DMS 273 (cell line): Measurements from ENCODE around the gene NDUFAF4.

Source experiments
- DNase-seq: peaks from one replicate; lab custom pipeline; 2025; ENCODE audit not compliant: unreplicated experiment; lab: John Stamatoyannopoulos, UW

The NDUFAF4 gene

DNA sequence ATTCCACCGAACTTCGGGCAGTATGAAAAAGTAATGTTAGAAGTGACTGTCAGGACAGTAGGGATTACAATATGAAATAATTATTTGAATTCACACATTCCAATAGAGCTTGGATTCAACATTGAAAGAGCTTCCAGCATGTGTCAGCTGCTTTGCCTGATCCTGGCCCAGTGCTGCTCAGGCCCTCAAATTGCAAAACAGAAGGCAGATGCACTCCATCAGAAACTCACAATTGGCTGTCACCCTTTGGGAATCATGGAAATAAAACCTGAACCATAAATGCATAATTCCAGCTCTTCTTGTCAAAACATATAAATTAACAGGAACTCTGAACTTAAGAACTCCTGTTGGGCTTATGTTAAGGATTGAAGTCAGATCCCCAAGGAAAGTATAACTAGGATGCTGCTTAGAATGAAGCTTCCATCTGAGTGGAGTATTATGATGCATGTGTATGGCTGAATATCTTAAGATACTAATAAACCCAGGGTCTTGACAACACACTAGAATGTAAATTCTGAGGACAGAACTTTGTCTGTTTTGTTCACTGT is 1.8 kb upstream of the NDUFAF4 start:
- DNase-seq, result peak; percentile 9

DNA sequence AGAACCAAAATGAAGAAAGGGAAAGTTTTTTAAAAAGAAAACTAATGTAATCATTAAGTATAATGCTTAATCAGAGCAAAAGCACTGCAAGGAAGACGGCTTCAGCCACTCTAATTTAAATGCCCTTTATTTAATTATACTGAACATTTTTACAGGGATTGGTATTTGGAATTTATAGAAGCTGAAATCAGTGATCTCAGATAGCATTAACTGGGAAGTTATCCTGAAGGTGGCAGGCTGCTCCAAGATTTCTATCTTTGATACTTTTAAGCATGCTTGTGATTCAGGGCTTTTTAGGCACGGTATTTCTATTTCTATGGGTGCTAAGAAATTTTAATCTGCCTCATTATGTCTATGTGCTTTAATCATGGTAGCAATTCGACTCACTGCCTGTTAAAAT is 1.3 kb upstream of the NDUFAF4 start:
- peak; percentile 81 for DNase-seq

DNA sequence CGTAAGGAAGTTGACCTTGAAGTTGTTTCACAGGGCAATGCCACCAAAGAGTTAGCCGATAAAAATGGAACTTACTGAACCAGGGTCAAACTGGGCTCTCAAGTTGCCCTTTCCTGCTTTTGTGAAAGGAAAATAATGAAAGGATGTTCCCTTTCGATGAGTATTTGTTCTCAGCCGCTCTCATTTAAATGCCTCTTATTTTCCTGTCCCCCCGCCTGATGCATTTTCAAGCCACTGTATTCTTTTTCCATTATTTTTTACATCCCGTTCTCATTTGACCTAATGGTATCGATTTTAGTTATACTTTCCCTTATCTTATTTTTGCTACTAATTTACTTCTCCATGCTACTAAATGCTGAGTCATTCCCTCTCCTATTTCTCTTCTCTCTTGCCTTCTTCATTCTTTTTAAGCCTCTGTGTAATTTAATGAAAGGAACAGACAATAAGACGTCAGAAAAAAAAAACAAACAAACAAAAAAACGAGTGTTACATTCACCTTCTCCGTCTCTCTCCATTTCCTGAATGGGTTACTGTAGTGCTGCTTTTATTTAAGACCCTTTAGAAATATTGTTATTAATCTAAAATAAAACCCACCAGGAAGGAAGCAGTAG is 655 bp upstream of the NDUFAF4 start:
- peak; percentile 46 for DNase-seq

DNA sequence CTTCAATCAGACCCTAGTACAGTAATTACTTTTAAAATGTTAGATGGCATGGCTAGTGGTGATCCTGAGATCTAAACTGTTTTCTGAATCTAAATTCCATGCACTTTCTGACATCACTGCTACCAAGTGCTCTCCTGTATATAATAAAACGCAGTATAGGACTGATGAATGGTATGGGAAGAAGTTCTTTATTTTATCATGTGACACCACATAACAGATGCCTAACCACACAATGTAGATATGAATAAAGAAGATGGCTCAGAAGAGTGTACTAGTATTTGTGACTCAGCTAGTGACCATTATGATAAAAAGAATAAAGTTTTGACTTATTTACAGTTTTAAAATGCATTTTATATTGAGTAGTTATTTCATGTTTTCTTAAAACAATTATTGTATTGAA is 8.5 kb downstream of the NDUFAF4 start:
- DNase-seq, result no peak

DNA sequence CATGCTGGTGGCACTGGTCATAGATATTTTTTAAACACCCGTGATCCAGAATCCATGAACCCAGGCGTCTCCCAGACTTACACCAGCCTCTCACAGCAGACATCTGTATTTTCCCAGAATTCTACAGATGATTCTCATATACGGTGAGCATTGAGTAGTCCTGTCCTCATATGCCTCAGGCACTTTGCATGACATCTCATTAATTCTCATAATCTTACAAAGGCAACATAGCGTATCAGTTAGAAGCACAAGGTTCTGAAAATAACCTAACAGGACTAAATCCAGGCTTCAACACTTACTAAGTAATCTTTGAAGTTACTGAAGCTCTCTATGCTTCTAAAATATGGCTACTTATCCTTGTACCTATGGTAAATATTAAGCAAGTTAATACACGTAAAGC is 8.9 kb downstream of the NDUFAF4 start:
- no peak for DNase-seq

DNA sequence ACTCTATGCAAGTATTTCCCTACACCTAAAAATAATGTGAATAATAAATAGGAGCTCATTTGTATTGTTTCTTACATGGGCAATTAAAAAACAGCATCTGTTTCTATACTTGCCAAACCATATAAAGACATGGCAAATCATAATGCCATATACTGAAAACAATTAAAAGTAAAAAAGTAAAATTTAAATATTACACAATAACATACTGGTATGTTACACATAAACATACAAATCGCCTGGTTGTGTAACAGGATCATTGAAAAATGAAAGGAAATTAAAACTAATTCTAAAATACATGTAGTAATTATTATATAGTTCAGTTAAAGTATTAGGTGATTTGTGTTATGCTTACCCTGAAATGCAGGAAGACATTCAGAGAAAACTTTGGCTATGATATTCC is 11.2 kb downstream of the NDUFAF4 start:
- no peak for DNase-seq

DNA sequence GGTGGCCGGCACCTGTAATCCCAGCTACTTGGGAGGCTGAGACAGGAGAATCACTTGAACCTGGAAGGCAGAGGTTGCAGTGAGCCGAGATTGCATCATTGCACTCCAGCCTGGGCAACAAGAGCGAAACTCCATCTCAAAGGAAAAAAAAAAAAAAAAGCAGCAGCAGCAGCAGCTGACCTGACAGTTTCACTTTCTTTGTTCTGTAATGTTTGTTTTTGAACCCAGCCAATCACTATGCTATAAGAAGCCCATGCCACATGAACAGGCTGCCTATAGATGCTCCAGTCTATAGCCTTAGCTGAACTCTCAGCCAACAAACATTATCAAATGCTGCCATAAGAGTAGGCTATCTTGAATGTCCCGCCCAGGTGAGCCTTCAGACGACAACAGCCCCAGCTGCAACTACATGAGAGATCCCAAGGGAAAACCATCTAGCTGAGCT is 12.5 kb downstream of the NDUFAF4 start:
- peak; percentile 15 for DNase-seq

DNA sequence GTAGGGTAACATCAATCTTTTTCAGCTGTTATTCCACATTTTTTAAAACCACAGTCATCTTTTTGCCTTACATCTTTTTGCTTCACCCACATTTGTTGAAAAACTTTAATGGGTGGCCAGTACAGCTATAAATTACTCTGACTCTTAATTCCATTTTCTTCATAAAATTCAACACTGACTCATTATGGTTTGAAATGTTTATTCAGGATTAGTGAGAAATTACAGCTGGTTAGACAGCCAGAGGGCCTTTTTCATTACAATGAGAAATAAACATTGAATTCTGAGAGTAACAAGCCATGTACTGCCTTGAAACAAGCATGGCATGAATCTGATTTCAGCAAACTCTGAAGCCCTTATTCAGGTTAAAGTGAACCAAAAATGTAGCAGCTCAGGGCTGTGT is 19.5 kb downstream of the NDUFAF4 start:
- DNase-seq, result no peak

DNA sequence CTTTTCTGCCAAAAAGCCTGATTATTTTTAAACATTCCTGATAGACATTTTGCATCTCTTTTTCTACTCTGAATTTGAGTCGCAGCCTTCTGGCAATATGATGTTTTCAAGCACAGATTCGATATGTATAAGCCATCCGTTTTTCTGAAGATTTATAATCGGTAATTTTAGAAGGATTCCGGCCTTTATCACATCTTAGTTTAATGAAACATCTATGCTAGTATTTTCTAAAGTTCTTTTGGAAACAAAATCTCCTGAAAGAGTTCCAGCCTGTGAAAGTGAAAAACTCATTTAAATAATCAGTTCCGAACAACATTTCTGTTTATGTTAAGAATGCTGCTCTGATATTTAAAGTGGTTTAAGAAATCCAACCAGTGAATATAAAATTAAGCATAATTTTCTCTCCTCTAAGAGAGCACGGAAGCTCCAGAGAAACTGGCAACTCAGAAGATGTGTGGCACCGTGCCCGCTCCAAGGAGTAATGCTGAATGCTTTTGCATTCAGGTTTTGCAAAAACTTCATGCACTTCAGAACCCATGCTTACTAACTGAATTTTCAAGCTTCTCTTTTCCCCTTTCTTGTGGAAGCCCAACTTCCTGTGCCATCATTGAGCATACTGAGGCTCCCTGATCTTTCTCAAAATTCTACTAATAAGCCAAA is 20.7 kb downstream of the NDUFAF4 start:
- no peak for DNase-seq

DNA sequence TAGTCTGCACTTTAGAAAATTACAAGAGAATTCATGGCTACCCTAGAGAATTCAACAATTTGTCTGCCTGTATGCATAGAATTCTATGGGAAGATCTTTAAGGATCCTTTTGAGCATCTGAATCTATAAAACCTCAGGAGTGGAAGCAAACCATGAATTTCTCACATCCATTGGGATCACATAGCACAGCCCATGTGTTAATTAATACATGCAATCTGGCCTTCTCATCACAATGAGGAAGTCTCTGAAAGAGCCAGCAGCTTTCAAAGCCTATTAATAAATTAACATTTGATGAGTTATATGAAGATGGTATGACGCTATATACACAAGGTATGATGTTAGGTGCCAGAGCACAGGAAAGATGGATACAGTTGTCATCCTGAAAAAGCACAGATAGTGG is 24.7 kb downstream of the NDUFAF4 start:
- peak; percentile 42 for DNase-seq

DNA sequence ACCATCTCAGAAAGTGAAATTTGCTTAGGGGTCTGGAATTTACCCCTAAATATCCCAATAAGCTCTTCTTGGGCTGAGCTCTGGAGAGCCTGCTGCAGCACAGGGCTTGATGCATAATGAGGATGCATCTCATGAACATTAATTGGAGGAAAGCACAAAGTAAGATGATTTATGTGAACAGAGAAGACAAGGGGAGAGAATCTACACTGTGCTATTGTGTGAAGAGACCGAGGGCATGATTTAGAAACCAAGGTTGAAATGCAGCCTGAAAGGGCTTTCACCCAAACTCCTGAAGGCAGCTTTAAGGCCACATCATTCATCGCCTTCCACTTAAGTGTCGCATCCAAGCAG is 32.7 kb downstream of the NDUFAF4 start:
- no peak for DNase-seq

DNA sequence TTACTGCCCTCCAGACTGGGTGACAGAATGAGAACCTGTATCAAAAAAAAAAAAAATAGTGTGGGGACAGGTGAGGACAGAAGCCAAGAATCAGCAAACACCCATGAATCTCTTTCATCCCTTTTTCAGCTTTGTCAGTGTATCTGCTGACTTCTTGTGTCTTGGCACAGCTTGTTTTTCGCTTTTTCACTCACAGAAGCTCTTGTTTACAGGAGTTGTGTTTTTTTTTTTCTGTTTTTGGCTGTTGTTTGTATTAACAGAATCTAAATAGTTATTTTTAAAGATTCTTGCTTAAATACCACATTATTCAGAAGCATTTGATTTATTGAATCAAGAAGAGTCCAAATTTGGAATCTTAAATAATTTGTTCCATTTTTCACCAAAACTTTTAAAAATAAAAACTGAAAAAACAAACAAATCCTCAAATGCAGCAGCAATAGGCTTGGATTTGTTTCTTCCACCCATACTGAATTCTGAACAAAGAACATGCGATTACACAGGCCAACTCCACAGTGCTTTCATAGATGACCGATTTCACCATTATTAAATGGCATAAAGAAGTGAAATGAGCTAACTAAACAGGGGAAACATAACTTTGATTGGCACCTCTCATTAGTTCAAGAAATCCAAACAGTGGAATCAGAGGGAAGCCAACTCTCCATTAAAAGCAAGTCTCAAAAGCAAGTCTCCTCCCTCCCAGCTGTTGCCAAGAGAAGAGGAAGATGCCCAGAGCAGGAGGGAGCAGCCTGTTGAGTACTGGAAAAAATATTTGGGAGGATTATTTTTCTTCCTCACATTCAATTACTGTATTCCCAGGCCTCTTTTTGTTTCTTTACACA is 33.3 kb downstream of the NDUFAF4 start:
- peak; percentile 84 for DNase-seq

DNA sequence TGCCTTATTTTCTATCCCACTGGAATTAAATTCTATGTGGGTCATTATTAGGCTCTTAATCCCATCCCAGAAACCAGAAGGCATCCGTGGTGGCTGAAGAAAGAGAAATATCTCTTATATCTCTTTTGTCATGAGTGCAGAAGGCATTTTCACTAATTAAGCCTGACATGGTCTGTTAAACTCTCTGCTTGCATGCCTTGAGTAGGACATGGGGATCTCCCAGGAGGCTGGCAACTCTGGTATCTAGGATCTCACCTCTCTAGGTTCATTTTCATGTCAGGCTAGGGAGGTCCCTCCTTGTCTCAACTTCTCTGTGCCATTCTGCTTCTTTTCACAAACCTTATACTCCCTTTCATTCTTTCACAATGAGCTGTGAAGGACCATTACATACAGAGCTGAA is 35.1 kb downstream of the NDUFAF4 start:
- peak; percentile 44 for DNase-seq

DNA sequence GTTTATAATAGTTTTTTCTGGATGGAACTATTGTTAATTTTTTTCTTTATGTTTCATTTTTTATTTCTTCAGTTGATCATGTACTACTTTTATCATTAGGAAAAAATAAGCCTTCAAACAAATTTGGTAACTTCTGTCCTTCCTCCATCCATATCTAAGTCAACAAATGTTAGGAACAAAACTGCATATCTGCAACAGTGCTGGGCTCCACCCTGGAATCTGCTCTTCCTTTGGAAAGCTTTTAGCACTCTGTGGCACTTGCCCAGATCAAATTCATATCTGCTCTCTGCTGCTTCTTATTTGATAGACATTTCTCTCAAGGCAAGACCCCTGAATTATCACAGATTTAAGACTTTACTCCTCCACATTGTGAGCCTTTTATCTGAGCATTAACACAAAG is 36.1 kb downstream of the NDUFAF4 start:
- DNase-seq, result no peak

DNA sequence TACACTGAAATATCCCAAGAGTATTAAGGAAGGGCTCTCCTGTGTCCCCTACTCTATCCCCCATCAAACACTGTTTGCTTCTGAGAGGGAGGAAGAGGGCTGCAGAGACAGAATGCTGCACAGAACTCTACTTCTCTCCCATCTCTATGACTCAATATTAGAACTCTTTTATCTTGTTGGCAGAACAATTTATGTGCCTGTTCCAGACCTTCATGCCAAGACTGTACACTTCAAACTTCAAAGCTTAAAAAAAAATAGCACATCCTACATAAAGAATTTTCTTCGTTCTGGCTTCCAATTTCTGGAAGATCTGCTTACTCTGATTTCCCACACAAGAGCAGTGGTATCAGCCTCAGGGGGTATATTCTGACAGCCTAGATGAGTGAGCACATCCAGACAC is 40.8 kb downstream of the NDUFAF4 start:
- DNase-seq, result no peak

DNA sequence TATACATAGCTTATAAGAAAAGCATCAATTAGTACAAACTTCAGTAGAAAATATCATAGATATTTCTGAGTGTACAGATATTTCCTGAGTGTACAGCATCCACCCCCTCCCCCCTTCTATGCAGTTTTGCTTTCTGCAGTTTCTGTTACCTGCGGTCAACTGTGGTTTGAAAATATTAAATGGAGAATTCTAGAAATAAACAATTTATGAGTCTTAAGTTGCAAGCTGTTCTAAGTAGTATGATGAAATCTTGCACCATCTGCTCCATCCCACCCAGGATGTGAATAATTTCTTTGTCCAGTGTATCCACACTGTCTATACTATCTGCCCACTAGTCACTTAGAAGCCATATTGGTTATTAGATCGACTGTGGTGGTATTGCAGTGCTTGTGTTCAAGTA is 44.6 kb downstream of the NDUFAF4 start:
- no peak for DNase-seq

DNA sequence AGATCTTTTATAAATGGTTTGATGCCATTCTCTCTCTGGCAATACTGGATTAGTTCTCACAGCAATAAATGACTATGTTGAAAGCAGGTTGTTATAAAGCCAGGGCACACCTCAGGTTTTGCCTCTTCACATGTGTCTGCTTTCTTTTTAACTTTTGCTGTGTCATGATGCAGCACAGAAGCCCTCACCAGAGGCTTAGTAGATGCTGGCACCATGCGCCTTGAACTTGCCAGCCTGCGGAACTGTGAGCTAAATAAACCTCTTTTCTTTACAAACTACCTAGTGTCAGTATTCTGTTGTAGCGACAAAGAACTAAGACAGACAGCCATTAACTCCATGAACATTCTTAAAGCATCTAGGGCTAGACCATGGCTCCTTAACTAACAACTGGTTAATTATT is 45.1 kb downstream of the NDUFAF4 start:
- no peak for DNase-seq

DNA sequence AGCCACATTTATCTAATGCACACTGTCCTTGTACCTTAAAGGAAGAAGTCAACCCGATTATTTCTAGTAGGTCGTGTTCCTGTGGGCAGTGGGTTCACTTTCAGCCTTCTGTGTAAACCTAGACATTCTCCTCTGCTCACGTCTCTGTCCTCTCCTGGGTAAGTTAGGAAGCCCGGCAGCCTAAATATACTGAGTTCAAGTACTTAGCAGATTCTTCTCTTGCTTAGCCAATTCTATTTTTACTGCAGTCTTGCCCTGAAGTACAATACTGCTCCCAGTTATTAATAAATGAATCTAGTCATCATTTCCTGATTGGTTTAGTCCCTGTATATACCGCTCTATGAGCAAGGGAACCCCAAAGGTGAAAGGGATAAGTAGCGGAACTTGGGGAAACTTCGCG is 45.8 kb downstream of the NDUFAF4 start:
- DNase-seq, result no peak

DNA sequence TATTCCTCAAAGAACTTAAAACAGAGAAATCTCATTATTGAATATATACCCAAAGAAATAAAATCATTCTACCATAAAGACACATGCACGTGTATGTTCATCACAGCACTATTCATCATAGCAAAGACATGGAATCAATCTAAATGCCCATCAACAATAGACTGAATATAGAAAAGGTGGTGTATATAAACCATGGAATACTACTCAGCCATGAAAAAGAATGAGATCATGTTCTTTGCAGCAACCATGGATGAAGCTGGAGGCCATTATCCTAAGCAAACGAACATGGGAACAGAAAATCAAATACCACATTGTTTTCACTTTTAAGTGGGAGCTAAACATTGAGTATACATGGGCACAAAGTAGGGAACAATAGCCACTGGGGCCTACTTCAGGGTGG is 48.1 kb downstream of the NDUFAF4 start:
- DNase-seq, result no peak

DNA sequence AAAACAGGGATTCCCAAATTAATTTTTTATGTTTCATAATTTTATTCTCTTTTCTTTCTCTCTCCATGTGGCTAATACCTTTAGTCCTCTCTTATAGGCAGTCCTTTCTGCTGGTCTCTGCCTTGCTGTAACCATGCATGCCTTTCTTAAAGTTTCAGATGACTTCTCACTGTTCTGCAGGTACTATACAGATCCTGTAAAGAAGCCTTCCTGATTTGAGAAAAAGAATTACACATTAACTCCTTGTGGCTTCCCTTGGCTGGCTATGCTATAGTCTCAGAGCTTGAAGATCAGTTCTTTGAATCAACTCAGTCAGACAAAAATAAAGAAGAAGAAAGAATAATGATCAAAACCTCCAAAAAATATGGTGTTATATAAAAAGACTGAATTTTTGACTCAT is 53.2 kb downstream of the NDUFAF4 start:
- no peak for DNase-seq

DNA sequence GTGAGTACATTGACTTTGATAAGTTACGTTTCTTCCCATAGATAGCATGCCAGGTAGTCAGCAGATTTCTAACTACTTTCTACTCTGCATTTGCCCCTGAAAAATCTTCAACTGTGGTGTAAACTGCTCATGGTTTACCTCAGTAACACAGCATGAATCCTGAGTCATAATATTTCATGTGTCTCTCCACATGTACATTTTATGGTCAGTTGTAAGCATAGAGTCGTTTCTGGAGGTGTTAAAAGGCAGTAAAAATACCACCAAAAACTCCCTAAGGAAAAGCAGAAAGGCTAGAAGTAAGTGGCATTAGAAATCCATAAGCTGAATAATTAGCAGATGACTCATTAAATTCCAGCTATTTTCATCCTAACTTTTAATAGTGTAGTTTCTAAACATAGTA is 56.3 kb downstream of the NDUFAF4 start:
- DNase-seq, result no peak
